B cell (primary cell): Measurements from ENCODE around the gene GSTO2.

Experiments
- EZH2 ChIP-seq: IDR thresholded peaks from 2 replicates; pipeline ENCODE4 v1.6.1; 2012; ENCODE audit warnings: borderline replicate concordance, low read depth, mild to moderate bottlenecking, moderate library complexity, low read length; ENCODE audit not compliant: insufficient read depth, poor library complexity, severe bottlenecking
- TF ChIP-seq, protein P1 (sequence below): fragments of 200-600 bp; IDR thresholded peaks from one replicate; pipeline ENCODE4 v1.8.0; 2022; ENCODE audit warnings: antibody characterized with exemption, mild to moderate bottlenecking

GRCh38 chr10:104327745-104328645 lies 59.0 kb downstream of the GSTO2 start:
- TF ChIP-seq, protein P1, sequence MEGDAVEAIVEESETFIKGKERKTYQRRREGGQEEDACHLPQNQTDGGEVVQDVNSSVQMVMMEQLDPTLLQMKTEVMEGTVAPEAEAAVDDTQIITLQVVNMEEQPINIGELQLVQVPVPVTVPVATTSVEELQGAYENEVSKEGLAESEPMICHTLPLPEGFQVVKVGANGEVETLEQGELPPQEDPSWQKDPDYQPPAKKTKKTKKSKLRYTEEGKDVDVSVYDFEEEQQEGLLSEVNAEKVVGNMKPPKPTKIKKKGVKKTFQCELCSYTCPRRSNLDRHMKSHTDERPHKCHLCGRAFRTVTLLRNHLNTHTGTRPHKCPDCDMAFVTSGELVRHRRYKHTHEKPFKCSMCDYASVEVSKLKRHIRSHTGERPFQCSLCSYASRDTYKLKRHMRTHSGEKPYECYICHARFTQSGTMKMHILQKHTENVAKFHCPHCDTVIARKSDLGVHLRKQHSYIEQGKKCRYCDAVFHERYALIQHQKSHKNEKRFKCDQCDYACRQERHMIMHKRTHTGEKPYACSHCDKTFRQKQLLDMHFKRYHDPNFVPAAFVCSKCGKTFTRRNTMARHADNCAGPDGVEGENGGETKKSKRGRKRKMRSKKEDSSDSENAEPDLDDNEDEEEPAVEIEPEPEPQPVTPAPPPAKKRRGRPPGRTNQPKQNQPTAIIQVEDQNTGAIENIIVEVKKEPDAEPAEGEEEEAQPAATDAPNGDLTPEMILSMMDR = no peak
- no peak for TF ChIP-seq EZH2
